Measurements from ENCODE around the gene MORN2. TPM values are rescaled to one million over a fixed set of nuclear protein-coding genes. Genes with fewer than 3 reads are reported as not detected.

The MORN2 gene
- total RNA-seq, 4 donors from 2014 or later: 9.1 to 21.6 (median 14.2) TPM

DNA sequence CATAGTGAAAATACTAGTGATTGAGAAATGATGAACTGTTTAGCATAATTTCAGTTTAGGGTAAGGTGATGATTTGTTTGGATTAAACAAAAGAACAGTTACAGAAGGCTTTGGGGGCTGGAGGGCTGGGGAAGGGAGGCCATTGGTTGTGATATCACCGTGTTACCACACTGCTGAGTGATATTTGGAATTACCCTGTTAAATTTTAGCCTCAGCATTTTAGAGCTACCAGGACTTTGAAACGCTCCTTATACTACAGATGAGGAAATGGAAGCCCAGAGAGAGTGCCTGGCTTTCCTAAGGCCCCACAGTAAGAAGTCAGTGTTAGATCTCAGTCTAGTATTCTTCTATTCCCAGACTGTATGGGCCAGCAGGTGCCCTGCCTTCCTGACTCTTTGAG lies 29.5 kb downstream of the MORN2 start:
- H3K4me3 ChIP-seq: no peak overlapping the region
- H3K9me3 ChIP-seq: no peaks in the 10 kb centered on the region
- TF ChIP-seq, protein P1, sequence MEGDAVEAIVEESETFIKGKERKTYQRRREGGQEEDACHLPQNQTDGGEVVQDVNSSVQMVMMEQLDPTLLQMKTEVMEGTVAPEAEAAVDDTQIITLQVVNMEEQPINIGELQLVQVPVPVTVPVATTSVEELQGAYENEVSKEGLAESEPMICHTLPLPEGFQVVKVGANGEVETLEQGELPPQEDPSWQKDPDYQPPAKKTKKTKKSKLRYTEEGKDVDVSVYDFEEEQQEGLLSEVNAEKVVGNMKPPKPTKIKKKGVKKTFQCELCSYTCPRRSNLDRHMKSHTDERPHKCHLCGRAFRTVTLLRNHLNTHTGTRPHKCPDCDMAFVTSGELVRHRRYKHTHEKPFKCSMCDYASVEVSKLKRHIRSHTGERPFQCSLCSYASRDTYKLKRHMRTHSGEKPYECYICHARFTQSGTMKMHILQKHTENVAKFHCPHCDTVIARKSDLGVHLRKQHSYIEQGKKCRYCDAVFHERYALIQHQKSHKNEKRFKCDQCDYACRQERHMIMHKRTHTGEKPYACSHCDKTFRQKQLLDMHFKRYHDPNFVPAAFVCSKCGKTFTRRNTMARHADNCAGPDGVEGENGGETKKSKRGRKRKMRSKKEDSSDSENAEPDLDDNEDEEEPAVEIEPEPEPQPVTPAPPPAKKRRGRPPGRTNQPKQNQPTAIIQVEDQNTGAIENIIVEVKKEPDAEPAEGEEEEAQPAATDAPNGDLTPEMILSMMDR (IDR thresholded peaks at IDR 0.05): no peak
- TF ChIP-seq POLR2AphosphoS5 (IDR thresholded peaks at IDR 0.05) (no peak), EP300 (IDR thresholded peaks at IDR 0.05) (no peak), POLR2A (IDR thresholded peaks at IDR 0.05) (no peak)
- no peaks in the 10 kb centered on the region for H3K27me3 ChIP-seq
- no peaks in the 10 kb centered on the region for H3K36me3 ChIP-seq
- no peak for ATAC-seq
- WGBS, 2 donors (ENCODE audit: low coverage in 1 of 2): 80 to 87% methylated on average over 2 of the region's 2 CpGs
- H3K27ac ChIP-seq: no peak overlapping the region
- no peaks in the 10 kb centered on the region for H3K4me1 ChIP-seq

DNA sequence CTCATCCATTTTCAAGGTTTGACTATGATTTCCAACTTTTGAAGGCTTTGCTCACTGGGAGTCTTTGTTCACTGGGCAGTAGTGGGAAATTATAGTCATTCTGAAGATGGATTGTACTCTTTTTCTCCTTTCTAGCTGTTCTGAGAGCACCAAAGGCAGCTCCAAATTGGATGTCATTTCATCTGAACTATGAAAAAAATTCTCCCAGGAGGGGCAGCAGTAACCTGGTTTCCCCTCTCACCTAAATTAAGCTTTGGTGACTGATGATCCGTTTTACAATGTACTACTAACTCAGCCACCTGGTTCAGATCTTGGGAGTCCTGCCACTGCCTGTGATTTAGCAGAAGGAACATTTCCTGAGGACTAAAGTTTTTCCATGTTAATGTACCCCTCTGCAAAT lies 31.5 kb downstream of the MORN2 start:
- TF ChIP-seq POLR2A (IDR thresholded peaks at IDR 0.05) (no peak), EP300 (IDR thresholded peaks at IDR 0.05) (no peak), POLR2AphosphoS5 (IDR thresholded peaks at IDR 0.05) (no peak)
- TF ChIP-seq, protein P1 (IDR thresholded peaks at IDR 0.05): no peak
- no peak overlapping the region for H3K27ac ChIP-seq
- 60 to 62% methylated on average over 1 of the region's 1 CpG for WGBS, 2 donors (ENCODE audit: low coverage in 1 of 2)
- no peaks in the 10 kb centered on the region for H3K36me3 ChIP-seq
- no peaks in the 10 kb centered on the region for H3K27me3 ChIP-seq
- ATAC-seq: no peak
- H3K9me3 ChIP-seq: no peaks in the 10 kb centered on the region
- no peak overlapping the region for H3K4me3 ChIP-seq
- H3K4me1 ChIP-seq: no peaks in the 10 kb centered on the region

DNA sequence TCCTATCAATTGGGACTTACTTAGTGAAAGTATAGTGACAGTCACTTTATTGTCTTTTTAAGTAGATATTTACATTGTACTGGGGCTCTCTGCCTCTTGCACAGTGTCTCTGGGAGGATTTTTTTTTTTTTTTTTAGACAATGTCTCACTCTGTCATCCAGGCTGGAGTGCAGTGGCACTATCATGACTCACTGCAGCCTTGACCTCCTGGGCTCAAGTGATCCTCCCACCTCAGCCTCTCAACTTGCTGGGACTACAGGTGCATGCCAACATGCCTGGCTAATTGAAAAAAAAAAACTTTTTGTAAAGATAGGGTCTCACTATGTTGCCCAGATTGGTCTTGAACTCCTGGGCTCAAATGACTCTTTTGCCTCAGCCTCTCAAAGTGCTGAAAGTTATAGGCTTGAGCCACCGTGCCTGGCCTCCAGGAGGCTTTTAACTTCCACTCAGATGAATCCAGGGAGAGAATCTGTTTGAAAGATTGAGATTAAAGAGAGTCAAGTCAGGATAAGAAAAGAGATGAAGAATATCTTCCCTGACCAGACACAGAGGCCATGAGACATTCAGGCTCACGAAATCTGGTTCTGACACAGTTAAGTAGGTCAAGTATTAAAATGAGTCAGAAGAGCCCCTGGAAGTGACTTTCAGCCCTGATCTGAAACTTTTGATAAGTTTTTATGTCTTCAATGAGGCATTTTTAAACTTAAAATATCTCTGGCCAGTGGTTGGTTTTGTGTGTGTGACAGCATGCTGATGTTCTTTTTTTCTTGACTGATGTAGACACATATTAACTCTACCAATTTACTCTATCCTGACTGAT lies 32.2 kb downstream of the MORN2 start:
- no peak overlapping the region for H3K4me3 ChIP-seq
- H3K27me3 ChIP-seq: no peaks in the 10 kb centered on the region
- WGBS, 2 donors (ENCODE audit: low coverage in 1 of 2): 55 to 70% methylated on average over 1 to 2 of the region's 2 CpGs
- no peak overlapping the region for H3K27ac ChIP-seq
- TF ChIP-seq, protein P1 (IDR thresholded peaks at IDR 0.05): no peak
- TF ChIP-seq POLR2A (IDR thresholded peaks at IDR 0.05) (no peak), POLR2AphosphoS5 (IDR thresholded peaks at IDR 0.05) (no peak), EP300 (IDR thresholded peaks at IDR 0.05) (no peak)
- H3K9me3 ChIP-seq: no peaks in the 10 kb centered on the region
- no peaks in the 10 kb centered on the region for H3K4me1 ChIP-seq
- no peaks in the 10 kb centered on the region for H3K36me3 ChIP-seq
- no peak for ATAC-seq

DNA sequence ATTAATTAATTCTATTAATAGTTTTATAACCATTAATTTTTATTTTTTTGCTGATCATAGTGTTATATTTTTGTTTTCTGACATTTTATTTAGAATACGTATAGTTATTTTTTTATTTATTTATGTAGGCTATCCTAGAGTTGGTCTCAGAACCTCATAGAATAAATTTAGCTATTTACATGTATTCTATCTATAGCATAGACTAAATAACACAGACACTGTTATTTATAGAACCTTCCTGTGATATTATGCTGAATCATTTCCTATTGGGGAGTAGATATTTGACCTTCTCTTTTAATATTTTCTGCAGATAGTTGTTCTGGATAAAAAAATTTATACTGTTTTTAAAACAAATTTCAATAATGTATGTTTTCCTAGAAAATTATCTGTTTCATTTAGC lies 34.1 kb downstream of the MORN2 start:
- H3K4me3 ChIP-seq: no peak overlapping the region
- WGBS, 2 donors (ENCODE audit: low coverage in 1 of 2): 100% methylated on average over 1 of the region's 1 CpG
- no peaks in the 10 kb centered on the region for H3K36me3 ChIP-seq
- ATAC-seq: no peak
- H3K4me1 ChIP-seq: no peaks in the 10 kb centered on the region
- TF ChIP-seq, protein P1 (IDR thresholded peaks at IDR 0.05): no peak
- TF ChIP-seq POLR2AphosphoS5 (IDR thresholded peaks at IDR 0.05) (no peak), EP300 (IDR thresholded peaks at IDR 0.05) (no peak), POLR2A (IDR thresholded peaks at IDR 0.05) (no peak)
- H3K9me3 ChIP-seq: no peaks in the 10 kb centered on the region
- H3K27me3 ChIP-seq: no peaks in the 10 kb centered on the region
- H3K27ac ChIP-seq: no peak overlapping the region

DNA sequence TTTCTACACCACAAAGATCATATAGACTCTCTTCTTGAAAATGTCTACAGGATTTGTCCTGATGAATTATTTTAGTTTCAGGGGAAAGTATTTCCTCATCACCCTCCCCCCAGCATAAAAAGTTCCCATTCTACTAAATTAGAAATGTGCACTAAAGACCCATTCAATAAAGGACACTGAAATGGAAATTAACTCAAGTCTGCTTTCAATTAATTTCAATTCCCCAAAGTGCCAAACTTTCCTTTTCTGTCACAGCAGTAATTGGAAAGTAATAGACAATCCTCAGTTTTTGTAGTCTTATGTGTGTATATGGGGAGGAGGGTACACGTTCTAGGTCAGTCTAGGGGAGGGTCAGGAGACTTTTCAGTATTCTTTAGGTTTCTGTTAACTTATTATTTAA lies 35.4 kb downstream of the MORN2 start:
- TF ChIP-seq EP300 (IDR thresholded peaks at IDR 0.05) (no peak), POLR2AphosphoS5 (IDR thresholded peaks at IDR 0.05) (no peak), POLR2A (IDR thresholded peaks at IDR 0.05) (no peak)
- TF ChIP-seq, protein P1 (IDR thresholded peaks at IDR 0.05): no peak
- H3K4me3 ChIP-seq: no peak overlapping the region
- no peaks in the 10 kb centered on the region for H3K9me3 ChIP-seq
- 79 to 93% methylated on average over 1 of the region's 1 CpG for WGBS, 2 donors (ENCODE audit: low coverage in 1 of 2)
- ATAC-seq: no peak
- no peaks in the 10 kb centered on the region for H3K4me1 ChIP-seq
- H3K36me3 ChIP-seq: no peaks in the 10 kb centered on the region
- no peak overlapping the region for H3K27ac ChIP-seq
- H3K27me3 ChIP-seq: no peaks in the 10 kb centered on the region
